ENCODE results near the gene IFNAR2. TPM values are rescaled to one million over a fixed set of nuclear protein-coding genes. Genes with fewer than 3 reads are reported as not detected.
A peak's percentile ranks its signal among the peaks of the same experiment; 100 is the strongest.
"Not testable (repeated sequence)": the region's sequence is repeated elsewhere in the genome, so short reads cannot be mapped to it uniquely, and the experiment has no call there.

IFNAR2 gene
- total and polyA plus RNA-seq, 11 donors: 6.5 to 46.7 (median 12.0) TPM

GRCh38 chr21:33240404-33240803 lies 10.7 kb downstream of the IFNAR2 start:
- no peaks in the 10 kb centered on the region for H3K27me3 ChIP-seq
- intact Hi-C loops (cut with DNase I): loop anchor here in 1 of 10 donors (5.0 kb wide), 1 partner anchor 47 kb away; no protein-coding TSS in a partner anchor
- WGBS, 4 donors: 97 to 99% (median 98%) methylated on average over 2 of the region's 2 CpGs
- no peak overlapping the region for H3K4me3 ChIP-seq
- H3K36me3 ChIP-seq: peaks cover 0 to 43% (median 15%) of the 10 kb centered on the region in 9 donors
- no peaks in the 10 kb centered on the region for H3K9me3 ChIP-seq
- TF ChIP-seq POLR2A (IDR thresholded peaks at IDR 0.05) (no peak), CTCF (IDR thresholded peaks at IDR 0.05) (no peak)
- H3K27ac ChIP-seq: no peak overlapping the region
- ATAC-seq: no peak
- H3K4me1 ChIP-seq: peaks cover 0 to 89% (median 27%) of the 10 kb centered on the region in 12 donors
- DNase-seq: no peak

DNA sequence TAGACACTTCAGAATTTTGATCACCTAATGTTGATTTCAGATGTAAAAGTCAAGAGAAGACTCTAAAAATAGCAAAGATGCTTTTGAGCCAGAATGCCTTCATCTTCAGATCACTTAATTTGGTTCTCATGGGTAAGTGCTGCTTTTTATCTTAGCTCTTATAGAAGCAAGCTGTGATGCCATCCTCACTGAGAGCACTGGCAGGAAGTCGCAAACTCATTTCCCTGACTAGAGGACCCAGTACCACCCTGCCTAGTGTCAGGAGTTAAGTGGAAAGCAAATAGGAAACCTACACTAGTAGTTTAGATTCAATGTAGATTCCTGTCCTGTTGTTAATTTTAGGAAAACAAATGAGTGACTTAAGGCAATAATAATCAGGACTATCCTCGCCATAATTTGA lies 12.1 kb downstream of the IFNAR2 start:
- no peak for ATAC-seq
- H3K27me3 ChIP-seq: no peaks in the 10 kb centered on the region
- intact Hi-C loops (cut with DNase I): loop anchor here in 1 of 10 donors (5.0 kb wide), 1 partner anchor 45 kb away; no protein-coding TSS in a partner anchor
- no peak overlapping the region for H3K27ac ChIP-seq
- TF ChIP-seq POLR2A (IDR thresholded peaks at IDR 0.05) (no peak), CTCF (IDR thresholded peaks at IDR 0.05) (no peak)
- no peak overlapping the region for H3K4me3 ChIP-seq
- 88 to 93% (median 91%) methylated on average over 2 of the region's 2 CpGs for WGBS, 4 donors
- peaks cover 0 to 84% (median 22%) of the 10 kb centered on the region in 12 donors for H3K4me1 ChIP-seq
- no peaks in the 10 kb centered on the region for H3K9me3 ChIP-seq
- H3K36me3 ChIP-seq: peaks cover 0 to 56% (median 28%) of the 10 kb centered on the region in 9 donors
- DNase-seq: no peak

GRCh38 chr21:33242846-33243245 lies 13.1 kb downstream of the IFNAR2 start:
- DNase-seq, H3K4me3 ChIP-seq, H3K27ac ChIP-seq, H3K9me3 ChIP-seq, ATAC-seq, H3K27me3 ChIP-seq: not testable (repeated sequence)
- 94 to 98% (median 96%) methylated on average over 8 of the region's 8 CpGs for WGBS, 4 donors
- Histone ChIP-seq H3K4me1 (peaks cover 0 to 84% (median 21%) of the 10 kb centered on the region in 12 donors), H3K36me3 (peaks cover 0 to 59% (median 38%) of the 10 kb centered on the region in 9 donors)
- intact Hi-C loops (cut with DNase I): loop anchor here in 1 of 10 donors (5.0 kb wide), 1 partner anchor 44 kb away; no protein-coding TSS in a partner anchor

- intact Hi-C loops (cut with DNase I): loop anchor here in 1 of 10 donors (5.0 kb wide), 1 partner anchor 43 kb away; no protein-coding TSS in a partner anchor
- no peak for TF ChIP-seq CTCF (IDR thresholded peaks at IDR 0.05)
- no peak for TF ChIP-seq POLR2A (IDR thresholded peaks at IDR 0.05)
- H3K27ac ChIP-seq: peak overlapping the region in 10 of 12 donors; percentile 0 to 77 (median 45)
- H3K4me1 ChIP-seq: peaks cover 0 to 79% (median 19%) of the 10 kb centered on the region in 12 donors
- peak overlapping the region in 1 of 12 donors; percentile 5 for H3K4me3 ChIP-seq
- DNase-seq (no peak), ATAC-seq (peak; percentile 68 to 84 (median 80))
- H3K36me3 ChIP-seq: peaks cover 0 to 71% (median 51%) of the 10 kb centered on the region in 9 donors
- no peaks in the 10 kb centered on the region for H3K27me3 ChIP-seq
- no peaks in the 10 kb centered on the region for H3K9me3 ChIP-seq
- WGBS, 4 donors: 43 to 59% (median 55%) methylated on average over 6 of the region's 6 CpGs
These were observed 14.5 kb downstream of the IFNAR2 start for GRCh38 chr21:33244082-33244778.

Measured in heart left ventricle (tissue), 16 donors.